AG10803 (cell line): Measurements from ENCODE around the gene UNC5C.

Source experiments
- DNase-seq: peaks from one replicate; pipeline ENCODE4 v3.0.0; 2010; ENCODE audit warnings: low read depth
- H3K4me3 ChIP-seq: 2 replicates; pipeline ENCODE4 v1.5.1; 2011; ENCODE audit warnings: mild to moderate bottlenecking, low read length, control low read depth
- TF ChIP-seq, protein P1 (sequence below): conservative IDR thresholded peaks from 2 replicates; pipeline ENCODE4 v1.5.1; 2011; ENCODE audit warnings: mild to moderate bottlenecking, low read length, control low read depth, inconsistent platforms

The UNC5C gene

DNA sequence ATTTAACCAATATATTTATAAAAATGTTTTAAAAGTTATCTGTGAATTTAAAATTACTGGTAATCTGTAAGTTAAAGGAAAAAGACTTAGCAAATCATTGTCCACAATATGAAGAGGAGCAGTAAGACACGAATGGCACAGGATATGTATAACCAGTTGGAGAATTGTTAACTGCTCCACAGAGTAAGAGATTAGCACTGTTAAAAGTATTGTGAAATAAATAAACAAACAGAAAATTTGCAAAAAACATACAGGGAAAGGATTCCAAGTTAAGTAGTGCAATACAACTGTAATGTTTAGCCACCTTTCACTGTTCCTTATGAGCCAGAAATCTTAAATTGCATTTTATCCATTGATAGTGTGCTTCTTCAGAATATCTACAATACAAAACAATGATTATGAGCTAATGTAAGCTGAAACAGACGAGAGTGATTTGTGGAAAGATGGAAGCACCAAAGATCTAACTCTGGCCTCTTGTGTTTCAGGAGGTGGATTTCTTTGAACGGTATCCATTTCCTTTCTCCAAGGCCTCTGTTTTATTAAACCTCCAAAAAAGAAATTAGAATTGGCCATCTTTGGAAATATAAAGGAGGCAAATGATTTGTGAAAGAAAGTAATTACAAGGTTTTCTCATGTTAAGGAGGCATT is 188.4 kb downstream of the UNC5C start:
- H3K4me3 ChIP-seq: no peak overlapping the region
- no peak for DNase-seq
- TF ChIP-seq, protein P1, sequence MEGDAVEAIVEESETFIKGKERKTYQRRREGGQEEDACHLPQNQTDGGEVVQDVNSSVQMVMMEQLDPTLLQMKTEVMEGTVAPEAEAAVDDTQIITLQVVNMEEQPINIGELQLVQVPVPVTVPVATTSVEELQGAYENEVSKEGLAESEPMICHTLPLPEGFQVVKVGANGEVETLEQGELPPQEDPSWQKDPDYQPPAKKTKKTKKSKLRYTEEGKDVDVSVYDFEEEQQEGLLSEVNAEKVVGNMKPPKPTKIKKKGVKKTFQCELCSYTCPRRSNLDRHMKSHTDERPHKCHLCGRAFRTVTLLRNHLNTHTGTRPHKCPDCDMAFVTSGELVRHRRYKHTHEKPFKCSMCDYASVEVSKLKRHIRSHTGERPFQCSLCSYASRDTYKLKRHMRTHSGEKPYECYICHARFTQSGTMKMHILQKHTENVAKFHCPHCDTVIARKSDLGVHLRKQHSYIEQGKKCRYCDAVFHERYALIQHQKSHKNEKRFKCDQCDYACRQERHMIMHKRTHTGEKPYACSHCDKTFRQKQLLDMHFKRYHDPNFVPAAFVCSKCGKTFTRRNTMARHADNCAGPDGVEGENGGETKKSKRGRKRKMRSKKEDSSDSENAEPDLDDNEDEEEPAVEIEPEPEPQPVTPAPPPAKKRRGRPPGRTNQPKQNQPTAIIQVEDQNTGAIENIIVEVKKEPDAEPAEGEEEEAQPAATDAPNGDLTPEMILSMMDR: no peak

DNA sequence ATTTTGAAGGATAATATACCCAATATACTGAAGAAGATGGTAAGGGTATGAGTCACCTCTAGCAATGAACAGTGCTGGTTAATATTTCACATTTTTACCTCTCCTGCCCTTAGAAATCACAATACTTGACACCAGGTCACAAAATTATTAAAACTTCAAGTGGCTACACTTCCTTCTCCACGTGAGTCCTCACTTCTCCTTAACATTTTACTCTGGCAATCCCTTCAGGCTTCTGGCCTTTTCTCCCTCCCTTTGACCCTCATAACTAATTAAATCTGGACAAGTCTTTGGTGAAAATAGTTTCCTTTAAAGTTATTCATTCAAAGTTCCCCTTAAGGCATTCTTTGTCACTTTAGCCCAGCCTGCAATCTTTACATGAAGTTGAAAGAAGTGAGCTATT is 190.4 kb downstream of the UNC5C start:
- no peak for DNase-seq
- TF ChIP-seq, protein P1: no peak
- no peak overlapping the region for H3K4me3 ChIP-seq

DNA sequence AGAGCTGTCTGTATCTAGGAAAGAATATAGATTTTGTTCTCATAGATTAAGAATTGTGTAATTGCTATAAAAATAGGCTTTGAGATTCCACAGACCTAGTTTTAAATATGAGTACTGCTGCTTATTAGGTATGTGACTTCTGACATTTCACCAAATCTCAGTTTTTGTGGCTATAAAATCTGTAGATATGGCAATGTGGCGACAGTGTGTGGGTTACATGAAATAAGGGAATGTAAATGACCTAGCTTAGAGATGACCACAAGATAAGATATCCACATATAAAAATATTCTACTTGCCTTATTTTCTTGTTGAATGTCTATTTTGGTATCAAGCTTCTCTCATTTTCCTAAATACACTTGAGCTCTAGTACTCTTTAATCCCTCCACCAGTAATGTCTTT is 193.8 kb downstream of the UNC5C start:
- no peak for DNase-seq
- TF ChIP-seq, protein P1: no peak

DNA sequence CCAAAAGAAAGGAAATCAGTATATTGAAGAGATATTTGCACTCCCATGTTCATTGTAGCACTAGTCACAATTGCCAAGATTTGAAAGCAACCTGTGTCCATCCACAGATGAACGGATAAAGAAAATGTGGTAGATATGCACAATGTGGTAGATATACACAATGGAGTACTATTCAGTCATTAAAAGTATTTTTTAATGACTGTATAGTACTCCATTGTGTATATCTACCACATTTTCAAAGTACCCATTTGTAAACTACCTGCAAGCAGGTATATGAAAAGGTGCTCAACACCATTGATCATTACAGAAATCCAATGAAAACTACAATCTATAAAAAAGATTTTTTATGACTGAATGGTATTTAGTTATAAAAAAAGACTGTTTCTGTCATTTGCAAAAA is 200.4 kb downstream of the UNC5C start:
- DNase-seq: no peak
- H3K4me3 ChIP-seq: no peak overlapping the region
- TF ChIP-seq, protein P1: no peak

More for the DNA sequence above, 193.8 kb downstream of the UNC5C start:
- H3K4me3 ChIP-seq: no peak overlapping the region

DNA sequence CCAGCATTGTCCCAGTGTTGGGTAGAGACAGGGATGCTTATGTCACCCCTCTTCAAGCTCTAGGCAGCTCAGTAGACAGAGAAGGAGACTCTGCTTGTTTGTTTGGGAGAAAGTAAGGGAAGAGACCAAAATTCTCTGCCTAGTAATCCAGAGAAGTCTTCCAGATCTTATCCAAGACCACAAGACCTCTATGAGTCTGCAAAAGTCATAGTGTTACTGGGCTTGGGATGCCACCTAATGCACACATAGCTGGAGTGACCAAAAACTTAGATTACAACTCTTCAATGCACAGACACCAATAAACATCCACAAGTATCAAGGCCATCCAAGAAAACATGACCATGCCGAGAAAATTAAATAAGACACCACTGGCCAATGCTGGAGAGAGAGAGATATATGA is 205.5 kb downstream of the UNC5C start:
- DNase-seq: no peak
- H3K4me3 ChIP-seq: no peak overlapping the region
- TF ChIP-seq, protein P1: no peak

DNA sequence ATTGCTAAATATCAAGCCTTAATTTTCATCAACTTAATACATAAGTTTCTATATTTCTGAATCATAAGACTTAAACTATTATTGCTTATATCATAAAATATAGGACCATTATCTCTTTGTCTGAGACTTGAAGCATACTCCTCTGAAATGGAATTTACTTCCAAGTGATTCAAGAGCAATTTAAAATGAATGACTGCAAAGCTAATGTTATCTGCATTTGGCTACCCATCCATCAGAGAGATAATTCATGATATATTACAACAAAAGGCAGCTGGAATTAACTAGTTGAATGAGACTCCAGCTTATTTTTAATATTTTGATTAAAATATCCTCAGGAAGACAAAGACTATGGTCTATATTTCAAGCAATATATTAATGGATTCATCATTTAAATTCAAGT is 208.6 kb downstream of the UNC5C start:
- no peak for DNase-seq
- TF ChIP-seq, protein P1: no peak
- H3K4me3 ChIP-seq: no peak overlapping the region

DNA sequence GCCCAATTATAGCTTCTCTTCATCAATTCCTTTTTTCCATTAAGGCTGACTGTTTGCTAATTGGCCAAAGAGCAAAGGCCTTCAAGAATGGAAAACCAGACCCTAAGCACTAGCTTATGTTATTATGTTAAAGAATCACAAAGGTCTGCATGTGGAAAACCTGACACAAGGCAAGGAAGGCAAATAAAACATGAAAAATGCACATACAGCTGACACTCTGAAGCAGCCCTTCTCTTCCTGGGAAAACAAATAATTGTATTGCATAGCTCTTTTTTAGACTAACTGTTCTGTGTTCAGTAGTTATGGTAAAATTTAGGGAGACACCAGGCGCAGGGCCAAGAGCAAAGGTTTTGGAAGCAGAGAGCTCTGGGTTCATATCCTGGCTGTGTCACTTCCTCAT is 223.1 kb downstream of the UNC5C start:
- no peak overlapping the region for H3K4me3 ChIP-seq
- DNase-seq: no peak
- TF ChIP-seq, protein P1: no peak
